Mesothelial cell of epicardium (in vitro differentiated cells): ENCODE results near the gene MYOCD. TPM values are rescaled to one million over a fixed set of nuclear protein-coding genes. Genes with fewer than 3 reads are reported as not detected.
A peak's percentile ranks its signal among the peaks of the same experiment; 100 is the strongest.

Experiments used
- DNase-seq, 2 experiments: peaks; one replicate each; pipeline ENCODE4 v3.0.0; 2021; ENCODE audit warnings: low spot score in 2 of 2; ENCODE audit not compliant: unreplicated experiment in 2 of 2
- H3K27ac Mint-ChIP-seq: 2 replicates; pipeline ENCODE4 v1.8.0; 2021; ENCODE audit warnings: mixed read lengths
- H3K27me3 Mint-ChIP-seq: 2 replicates; pipeline ENCODE4 v1.8.0; 2021; ENCODE audit warnings: low read depth, mixed read lengths
- H3K36me3 Mint-ChIP-seq: 2 replicates; pipeline ENCODE4 v1.8.0; 2021; ENCODE audit warnings: mixed read lengths
- H3K4me1 Mint-ChIP-seq: 2 replicates; pipeline ENCODE4 v1.8.0; 2021; ENCODE audit warnings: mixed read lengths
- H3K4me3 Mint-ChIP-seq: 2 replicates; pipeline ENCODE4 v1.8.0; 2021; ENCODE audit warnings: mild to moderate bottlenecking, moderate library complexity, mixed read lengths
- H3K9me3 Mint-ChIP-seq: 2 replicates; pipeline ENCODE4 v1.8.0; 2021; ENCODE audit warnings: mixed read lengths
- CTCF ChIP-seq: fragments of 200-600 bp; sonication (generic); IDR thresholded peaks from one replicate; pipeline ENCODE4 v1.5.0; 2021; ENCODE audit warnings: antibody characterized with exemption; ENCODE audit not compliant: unreplicated experiment
- total RNA-seq: library from RNA; stranded (reverse); gene quantifications from 3 replicates; pipeline ENCODE4 v1.2.1, GENCODE V29; 2021

MYOCD gene
- total RNA-seq, 1 donor from 2014 or later, result 10.3 TPM

- Mint-ChIP-seq H3K4me3 (no peak overlapping the region), H3K27ac (no peak overlapping the region), H3K36me3 (no peaks in the 10 kb centered on the region), H3K27me3 (no peaks in the 10 kb centered on the region), H3K9me3 (no peaks in the 10 kb centered on the region), H3K4me1 (peaks cover 19% of the 10 kb centered on the region)
- TF ChIP-seq CTCF, result no peak
- DNase-seq, result no peak
Observed at GRCh38 chr17:12622726-12623125, 43.0 kb upstream of the MYOCD start.

- Mint-ChIP-seq H3K9me3 (no peaks in the 10 kb centered on the region), H3K4me3 (no peak overlapping the region), H3K36me3 (no peaks in the 10 kb centered on the region), H3K27ac (no peak overlapping the region), H3K4me1 (peaks cover 24% of the 10 kb centered on the region), H3K27me3 (no peaks in the 10 kb centered on the region)
- DNase-seq, result no peak
- no peak for TF ChIP-seq CTCF
Observed at GRCh38 chr17:12623220-12623848, 42.4 kb upstream of the MYOCD start.

- H3K27ac Mint-ChIP-seq, result peak overlapping the region; percentile 3
Observed at GRCh38 chr17:12624211-12624610, 41.5 kb upstream of the MYOCD start.

GRCh38 chr17:12625092-12625491 is 40.6 kb upstream of the MYOCD start:
- no peak for DNase-seq
- H3K4me3 Mint-ChIP-seq, result no peak overlapping the region
- no peak overlapping the region for H3K27ac Mint-ChIP-seq
- no peaks in the 10 kb centered on the region for H3K36me3 Mint-ChIP-seq
- H3K27me3 Mint-ChIP-seq, result no peaks in the 10 kb centered on the region
- peaks cover 16% of the 10 kb centered on the region for H3K4me1 Mint-ChIP-seq
- TF ChIP-seq CTCF, result no peak
- H3K9me3 Mint-ChIP-seq, result no peaks in the 10 kb centered on the region

More at GRCh38 chr17:12624211-12624610, 41.5 kb upstream of the MYOCD start:
- H3K27me3 Mint-ChIP-seq, result no peaks in the 10 kb centered on the region
- H3K9me3 Mint-ChIP-seq, result no peaks in the 10 kb centered on the region
- H3K4me3 Mint-ChIP-seq, result no peak overlapping the region
- no peak for DNase-seq
- H3K36me3 Mint-ChIP-seq, result no peaks in the 10 kb centered on the region
- no peak for TF ChIP-seq CTCF
- H3K4me1 Mint-ChIP-seq, result peaks cover 23% of the 10 kb centered on the region

GRCh38 chr17:12627177-12627629 is 38.5 kb upstream of the MYOCD start:
- Mint-ChIP-seq H3K4me3 (no peak overlapping the region), H3K36me3 (no peaks in the 10 kb centered on the region), H3K27me3 (no peaks in the 10 kb centered on the region), H3K27ac (peak overlapping the region; percentile 60), H3K9me3 (no peaks in the 10 kb centered on the region), H3K4me1 (peaks cover 22% of the 10 kb centered on the region)
- DNase-seq, result no peak
- no peak for TF ChIP-seq CTCF
